Activated CD4-positive, alpha-beta memory T cell treated with anti-CD3 and anti-CD28 coated beads, Interleukin-2, amount 10 ng/mL, durations not matched to agents 7 days and 5 days (primary cell): ENCODE data around the gene ANTXR1. TPM values are rescaled to one million over a fixed set of nuclear protein-coding genes. Genes with fewer than 3 reads are reported as not detected.
A peak's percentile ranks its signal among the peaks of the same experiment; 100 is the strongest.

Experiments used
- CTCF ChIA-PET: fragments of 350-600 bp; sonication (Branson Sonifier 250); formaldehyde crosslinking; loops from one replicate; lab custom pipeline; 2021; ENCODE audit warnings: antibody characterized with exemption, inconsistent platforms; lab: Charles Lee
- POLR2A ChIA-PET: fragments of 350-600 bp; sonication (Branson Sonifier 250); formaldehyde crosslinking; loops from one replicate; lab custom pipeline; 2021; ENCODE audit warnings: antibody characterized with exemption; lab: Charles Lee
- DNase-seq: peaks from one replicate; pipeline ENCODE4 v3.0.0-alpha.2; 2020
- H3K27ac Mint-ChIP-seq: one replicate; pipeline ENCODE4 v1.8.0; 2021; ENCODE audit warnings: mild to moderate bottlenecking, mixed read lengths
- H3K27me3 Mint-ChIP-seq: one replicate; pipeline ENCODE4 v1.8.0; 2021; ENCODE audit warnings: mixed read lengths
- H3K36me3 Mint-ChIP-seq: one replicate; pipeline ENCODE4 v1.8.0; 2021; ENCODE audit warnings: low read depth, mixed read lengths
- H3K4me1 Mint-ChIP-seq: one replicate; pipeline ENCODE4 v1.8.0; 2021; ENCODE audit warnings: mixed read lengths
- H3K4me3 Mint-ChIP-seq: one replicate; pipeline ENCODE4 v1.8.0; 2021; ENCODE audit warnings: mild to moderate bottlenecking, mixed read lengths
- H3K9me3 Mint-ChIP-seq: one replicate; pipeline ENCODE4 v1.8.0; 2021; ENCODE audit warnings: mixed read lengths
- total RNA-seq, 2 experiments: library from RNA; stranded (reverse); gene quantifications; one replicate each; pipeline ENCODE4 v1.2.3, GENCODE V29; 2021

Gene ANTXR1
- total RNA-seq, 2 experiments from 2014 or later, result not detected

GRCh38 chr2:69177063-69177771, 164.2 kb downstream of the ANTXR1 start:
- Mint-ChIP-seq H3K36me3 (no peaks in the 10 kb centered on the region), H3K27me3 (peaks cover 37% of the 10 kb centered on the region), H3K27ac (no peak overlapping the region), H3K4me3 (no peak overlapping the region), H3K9me3 (no peaks in the 10 kb centered on the region), H3K4me1 (no peaks in the 10 kb centered on the region)
- POLR2A ChIA-PET, result no interaction called here
- DNase-seq, result no peak
- CTCF ChIA-PET, result no interaction called here

- Mint-ChIP-seq H3K4me1 (no peaks in the 10 kb centered on the region), H3K4me3 (no peak overlapping the region), H3K27ac (no peak overlapping the region), H3K27me3 (peaks cover 34% of the 10 kb centered on the region), H3K36me3 (no peaks in the 10 kb centered on the region), H3K9me3 (no peaks in the 10 kb centered on the region)
- DNase-seq, result peak; percentile 18
- CTCF ChIA-PET, result no interaction called here
- POLR2A ChIA-PET, result no interaction called here
Observed at GRCh38 chr2:69177785-69178636, 165.0 kb downstream of the ANTXR1 start.

- DNase-seq, result no peak
- POLR2A ChIA-PET, result no interaction called here
- H3K27me3 Mint-ChIP-seq, result peaks cover 29% of the 10 kb centered on the region
- H3K36me3 Mint-ChIP-seq, result no peaks in the 10 kb centered on the region
- H3K27ac Mint-ChIP-seq, result no peak overlapping the region
- no peaks in the 10 kb centered on the region for H3K9me3 Mint-ChIP-seq
- CTCF ChIA-PET, result no interaction called here
- H3K4me1 Mint-ChIP-seq, result no peaks in the 10 kb centered on the region
- no peak overlapping the region for H3K4me3 Mint-ChIP-seq
Observed at GRCh38 chr2:69178756-69179155, 165.8 kb downstream of the ANTXR1 start.

- no peaks in the 10 kb centered on the region for H3K4me1 Mint-ChIP-seq
- ChIA-PET CTCF (no interaction called here), POLR2A (no interaction called here)
- H3K27ac Mint-ChIP-seq, result no peak overlapping the region
- no peaks in the 10 kb centered on the region for H3K9me3 Mint-ChIP-seq
- DNase-seq, result no peak
- H3K4me3 Mint-ChIP-seq, result no peak overlapping the region
- H3K27me3 Mint-ChIP-seq, result peaks cover 33% of the 10 kb centered on the region
- H3K36me3 Mint-ChIP-seq, result no peaks in the 10 kb centered on the region
Observed at GRCh38 chr2:69180227-69180626, 167.2 kb downstream of the ANTXR1 start.

GRCh38 chr2:69180974-69181373, 168.0 kb downstream of the ANTXR1 start:
- no peak overlapping the region for H3K4me3 Mint-ChIP-seq

GRCh38 chr2:69181806-69182427, 168.9 kb downstream of the ANTXR1 start:
- Mint-ChIP-seq H3K9me3 (no peaks in the 10 kb centered on the region), H3K27ac (no peak overlapping the region), H3K27me3 (peaks cover 26% of the 10 kb centered on the region), H3K4me1 (no peaks in the 10 kb centered on the region), H3K36me3 (no peaks in the 10 kb centered on the region), H3K4me3 (no peak overlapping the region)
- POLR2A ChIA-PET, result no interaction called here
- no peak for DNase-seq
- CTCF ChIA-PET, result no interaction called here

More at GRCh38 chr2:69180974-69181373, 168.0 kb downstream of the ANTXR1 start:
- Mint-ChIP-seq H3K36me3 (no peaks in the 10 kb centered on the region), H3K4me1 (no peaks in the 10 kb centered on the region), H3K27ac (no peak overlapping the region), H3K27me3 (peaks cover 31% of the 10 kb centered on the region), H3K9me3 (no peaks in the 10 kb centered on the region)
- DNase-seq, result no peak
- POLR2A ChIA-PET, result no interaction called here
- CTCF ChIA-PET, result no interaction called here

GRCh38 chr2:69183659-69184058, 170.7 kb downstream of the ANTXR1 start:
- H3K4me1 Mint-ChIP-seq, result no peaks in the 10 kb centered on the region
- no peak for DNase-seq
- no peak overlapping the region for H3K27ac Mint-ChIP-seq
- H3K4me3 Mint-ChIP-seq, result no peak overlapping the region
- H3K9me3 Mint-ChIP-seq, result no peaks in the 10 kb centered on the region
- peaks cover 26% of the 10 kb centered on the region for H3K27me3 Mint-ChIP-seq
- ChIA-PET POLR2A (no interaction called here), CTCF (interaction anchor here (0.6 kb wide), 1 partner anchor 354 kb away, joined by 3 read pairs; no protein-coding TSS in a partner anchor)
- H3K36me3 Mint-ChIP-seq, result no peaks in the 10 kb centered on the region

GRCh38 chr2:69184224-69184623, 171.2 kb downstream of the ANTXR1 start:
- Mint-ChIP-seq H3K36me3 (no peaks in the 10 kb centered on the region), H3K4me3 (no peak overlapping the region), H3K9me3 (no peaks in the 10 kb centered on the region), H3K4me1 (no peaks in the 10 kb centered on the region), H3K27me3 (peaks cover 30% of the 10 kb centered on the region), H3K27ac (no peak overlapping the region)
- POLR2A ChIA-PET, result no interaction called here
- DNase-seq, result no peak
- CTCF ChIA-PET, result no interaction called here

- no peak for DNase-seq
- POLR2A ChIA-PET, result no interaction called here
- CTCF ChIA-PET, result interaction anchor here (0.6 kb wide), 1 partner anchor 464 kb away, joined by 5 read pairs; no protein-coding TSS in a partner anchor
Observed at GRCh38 chr2:69185807-69186206, 172.8 kb downstream of the ANTXR1 start.

GRCh38 chr2:69186614-69187013, 173.6 kb downstream of the ANTXR1 start:
- ChIA-PET CTCF (interaction anchor here (0.6 kb wide), 1 partner anchor 157 kb away, joined by 3 read pairs; no protein-coding TSS in a partner anchor), POLR2A (no interaction called here)
- Mint-ChIP-seq H3K27ac (no peak overlapping the region), H3K4me1 (no peaks in the 10 kb centered on the region), H3K27me3 (peaks cover 40% of the 10 kb centered on the region), H3K4me3 (no peak overlapping the region), H3K9me3 (no peaks in the 10 kb centered on the region), H3K36me3 (no peaks in the 10 kb centered on the region)
- no peak for DNase-seq

More at GRCh38 chr2:69185807-69186206, 172.8 kb downstream of the ANTXR1 start:
- Mint-ChIP-seq H3K36me3 (no peaks in the 10 kb centered on the region), H3K4me1 (no peaks in the 10 kb centered on the region), H3K9me3 (no peaks in the 10 kb centered on the region), H3K27me3 (peaks cover 36% of the 10 kb centered on the region), H3K4me3 (no peak overlapping the region), H3K27ac (no peak overlapping the region)

- CTCF ChIA-PET, result interaction anchor here (0.6 to 0.7 kb wide), 2 partner anchors 390 to 855 kb away, joined by 3 to 4 read pairs; no protein-coding TSS in a partner anchor
- no peak overlapping the region for H3K4me3 Mint-ChIP-seq
- H3K27me3 Mint-ChIP-seq, result peaks cover 52% of the 10 kb centered on the region
Observed at GRCh38 chr2:69188182-69188900, 175.4 kb downstream of the ANTXR1 start.

GRCh38 chr2:69190743-69191404, 177.9 kb downstream of the ANTXR1 start:
- H3K9me3 Mint-ChIP-seq, result no peaks in the 10 kb centered on the region
- ChIA-PET POLR2A (no interaction called here), CTCF (no interaction called here)
- H3K27me3 Mint-ChIP-seq, result peaks cover 51% of the 10 kb centered on the region
- no peak overlapping the region for H3K4me3 Mint-ChIP-seq
- H3K27ac Mint-ChIP-seq, result no peak overlapping the region
- H3K36me3 Mint-ChIP-seq, result no peaks in the 10 kb centered on the region
- no peak for DNase-seq
- H3K4me1 Mint-ChIP-seq, result no peaks in the 10 kb centered on the region

More at GRCh38 chr2:69188182-69188900, 175.4 kb downstream of the ANTXR1 start:
- no peak overlapping the region for H3K27ac Mint-ChIP-seq
- POLR2A ChIA-PET, result no interaction called here
- no peaks in the 10 kb centered on the region for H3K4me1 Mint-ChIP-seq
- H3K9me3 Mint-ChIP-seq, result no peaks in the 10 kb centered on the region
- no peak for DNase-seq
- H3K36me3 Mint-ChIP-seq, result no peaks in the 10 kb centered on the region
